HL-60 (cell line): ENCODE results near the gene OR6C68.

ENCODE experiments used
- DNase-seq, 2 experiments: peaks; one replicate each; pipeline ENCODE4 v3.0.0-alpha.2; 2010 to 2020; ENCODE audit warnings: low read depth in 1 of 2, low spot score in 1 of 2
- H3K27ac ChIP-seq: fragments of 250-450 bp; sonication (Bioruptor Pico); replicated peaks from 2 replicates; pipeline ENCODE4 v1.5.1; 2020; ENCODE audit warnings: mild to moderate bottlenecking, moderate library complexity
- H3K27me3 ChIP-seq: fragments of 250-450 bp; sonication (Bioruptor Pico); 2 replicates; pipeline ENCODE4 v1.5.1; 2021; ENCODE audit warnings: mild to moderate bottlenecking, moderate library complexity; ENCODE audit not compliant: insufficient read depth, poor library complexity, severe bottlenecking
- H3K4me3 ChIP-seq: replicated peaks from 2 replicates; pipeline ENCODE4 v1.5.1; 2011; ENCODE audit warnings: mild to moderate bottlenecking, control low read depth, low read length; ENCODE audit not compliant: insufficient read depth
- GABPA ChIP-seq: IDR thresholded peaks from 2 replicates; pipeline ENCODE4 v1.6.1; 2012; ENCODE audit warnings: low read depth
- POLR2AphosphoS5 ChIP-seq: IDR thresholded peaks from 2 replicates; pipeline ENCODE4 v1.6.1; 2012; ENCODE audit warnings: low read depth
- REST ChIP-seq: IDR thresholded peaks from 2 replicates; pipeline ENCODE4 v1.6.1; 2012; ENCODE audit warnings: low read depth; ENCODE audit not compliant: insufficient replicate concordance
- SPI1 ChIP-seq: IDR thresholded peaks from 2 replicates; pipeline ENCODE4 v1.6.1; 2012; ENCODE audit warnings: low read depth, mild to moderate bottlenecking, borderline replicate concordance
- TF ChIP-seq, protein P1 (sequence below): IDR thresholded peaks from one replicate; pipeline ENCODE4 v1.5.1; 2011; ENCODE audit warnings: low read length, control low read depth, inconsistent platforms; ENCODE audit not compliant: insufficient read depth

OR6C68 gene

GRCh38 chr12:55499231-55499630 is 7.1 kb downstream of the OR6C68 start:
- H3K27me3 ChIP-seq: peaks cover 5% of the 10 kb centered on the region
- TF ChIP-seq GABPA: no peak
- TF ChIP-seq, protein P1, sequence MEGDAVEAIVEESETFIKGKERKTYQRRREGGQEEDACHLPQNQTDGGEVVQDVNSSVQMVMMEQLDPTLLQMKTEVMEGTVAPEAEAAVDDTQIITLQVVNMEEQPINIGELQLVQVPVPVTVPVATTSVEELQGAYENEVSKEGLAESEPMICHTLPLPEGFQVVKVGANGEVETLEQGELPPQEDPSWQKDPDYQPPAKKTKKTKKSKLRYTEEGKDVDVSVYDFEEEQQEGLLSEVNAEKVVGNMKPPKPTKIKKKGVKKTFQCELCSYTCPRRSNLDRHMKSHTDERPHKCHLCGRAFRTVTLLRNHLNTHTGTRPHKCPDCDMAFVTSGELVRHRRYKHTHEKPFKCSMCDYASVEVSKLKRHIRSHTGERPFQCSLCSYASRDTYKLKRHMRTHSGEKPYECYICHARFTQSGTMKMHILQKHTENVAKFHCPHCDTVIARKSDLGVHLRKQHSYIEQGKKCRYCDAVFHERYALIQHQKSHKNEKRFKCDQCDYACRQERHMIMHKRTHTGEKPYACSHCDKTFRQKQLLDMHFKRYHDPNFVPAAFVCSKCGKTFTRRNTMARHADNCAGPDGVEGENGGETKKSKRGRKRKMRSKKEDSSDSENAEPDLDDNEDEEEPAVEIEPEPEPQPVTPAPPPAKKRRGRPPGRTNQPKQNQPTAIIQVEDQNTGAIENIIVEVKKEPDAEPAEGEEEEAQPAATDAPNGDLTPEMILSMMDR: no peak
- TF ChIP-seq POLR2AphosphoS5: no peak
- TF ChIP-seq REST: no peak
- TF ChIP-seq SPI1: no peak
- no peak for DNase-seq
- no peak overlapping the region for H3K4me3 ChIP-seq
- no peak overlapping the region for H3K27ac ChIP-seq

- Histone ChIP-seq H3K27me3 (peaks cover 5% of the 10 kb centered on the region), H3K27ac (no peak overlapping the region), H3K4me3 (no peak overlapping the region)
- no peak for DNase-seq
- TF ChIP-seq GABPA (no peak), REST (no peak), POLR2AphosphoS5 (no peak), SPI1 (no peak)
- TF ChIP-seq, protein P1: no peak
Observed at GRCh38 chr12:55499810-55500252, 7.7 kb downstream of the OR6C68 start.

DNA sequence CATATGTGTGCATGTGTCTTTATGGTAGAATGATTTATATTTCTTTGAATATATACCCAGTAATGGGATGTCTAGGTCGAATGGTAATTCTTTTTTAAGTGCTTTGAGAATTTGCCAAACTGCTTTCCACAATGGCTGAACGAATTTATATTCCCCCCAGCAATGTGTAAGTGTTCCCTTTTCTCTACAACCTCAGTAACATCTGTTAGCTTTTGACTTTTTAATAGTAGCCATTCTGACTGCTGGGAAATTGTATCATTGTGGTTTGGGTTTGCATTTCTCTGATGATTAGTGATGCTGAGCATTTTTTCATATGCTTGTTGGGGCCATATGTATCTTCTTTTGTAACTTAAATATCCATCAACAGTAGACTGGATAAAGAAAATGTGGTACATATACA is 9.4 kb downstream of the OR6C68 start:
- Histone ChIP-seq H3K27ac (no peak overlapping the region), H3K27me3 (peaks cover 5% of the 10 kb centered on the region), H3K4me3 (no peak overlapping the region)
- DNase-seq: no peak
- TF ChIP-seq SPI1 (no peak), POLR2AphosphoS5 (no peak), REST (no peak), GABPA (no peak)
- TF ChIP-seq, protein P1: no peak
